Gastroesophageal sphincter (tissue), 3 donors: ENCODE data around the gene CALY.

Experiments
- POLR2A ChIP-seq, 2 donors: fragments of 450-650 bp; IDR thresholded peaks; one replicate each; pipeline ENCODE4 v1.6.1; 2017; ENCODE audit warnings: antibody characterized with exemption in 2 of 2, mild to moderate bottlenecking in 2 of 2, moderate library complexity in 1 of 2
- POLR2AphosphoS5 ChIP-seq: sonication (generic); formaldehyde crosslinking; IDR thresholded peaks from one replicate; pipeline ENCODE4 v1.6.1; 2017; ENCODE audit warnings: antibody characterized with exemption
- TF ChIP-seq, protein P1 (sequence below), 4 experiments: fragments of 200-600 bp in 2 of 4; fragments of 450-650 bp in 2 of 4; sonication (generic) in 1 of 4; IDR thresholded peaks; one replicate each; pipeline ENCODE4 v1.5.1; 2017 to 2019; ENCODE audit warnings: antibody characterized with exemption in 4 of 4, mild to moderate bottlenecking in 2 of 4, moderate library complexity in 2 of 4

- TF ChIP-seq, protein P1, sequence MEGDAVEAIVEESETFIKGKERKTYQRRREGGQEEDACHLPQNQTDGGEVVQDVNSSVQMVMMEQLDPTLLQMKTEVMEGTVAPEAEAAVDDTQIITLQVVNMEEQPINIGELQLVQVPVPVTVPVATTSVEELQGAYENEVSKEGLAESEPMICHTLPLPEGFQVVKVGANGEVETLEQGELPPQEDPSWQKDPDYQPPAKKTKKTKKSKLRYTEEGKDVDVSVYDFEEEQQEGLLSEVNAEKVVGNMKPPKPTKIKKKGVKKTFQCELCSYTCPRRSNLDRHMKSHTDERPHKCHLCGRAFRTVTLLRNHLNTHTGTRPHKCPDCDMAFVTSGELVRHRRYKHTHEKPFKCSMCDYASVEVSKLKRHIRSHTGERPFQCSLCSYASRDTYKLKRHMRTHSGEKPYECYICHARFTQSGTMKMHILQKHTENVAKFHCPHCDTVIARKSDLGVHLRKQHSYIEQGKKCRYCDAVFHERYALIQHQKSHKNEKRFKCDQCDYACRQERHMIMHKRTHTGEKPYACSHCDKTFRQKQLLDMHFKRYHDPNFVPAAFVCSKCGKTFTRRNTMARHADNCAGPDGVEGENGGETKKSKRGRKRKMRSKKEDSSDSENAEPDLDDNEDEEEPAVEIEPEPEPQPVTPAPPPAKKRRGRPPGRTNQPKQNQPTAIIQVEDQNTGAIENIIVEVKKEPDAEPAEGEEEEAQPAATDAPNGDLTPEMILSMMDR (IDR thresholded peaks at IDR 0.05): no peak
- TF ChIP-seq POLR2A (IDR thresholded peaks at IDR 0.05) (no peak), POLR2AphosphoS5 (no peak)
Observed at GRCh38 chr10:133343558-133343957, 6.9 kb upstream of the CALY start.
